Inflammatory macrophage treated with lipopolysaccharide for 4 hours (primary cell): ENCODE results near the gene HDHD5.

Experiments used
- DNase-seq: peaks from one replicate; pipeline ENCODE4 v3.0.0-alpha.2; 2020

Gene HDHD5

GRCh38 chr22:17158568-17159503, at the start of gene HDHD5:
HDHD5 (minus strand) TSS chr22:17159277; CDS start chr22:17159251, 26 bp downstream.
- peak; percentile 93 for DNase-seq

GRCh38 chr22:17205432-17205831, 46.4 kb upstream of the HDHD5 start:
- peak; percentile 28 for DNase-seq

DNA sequence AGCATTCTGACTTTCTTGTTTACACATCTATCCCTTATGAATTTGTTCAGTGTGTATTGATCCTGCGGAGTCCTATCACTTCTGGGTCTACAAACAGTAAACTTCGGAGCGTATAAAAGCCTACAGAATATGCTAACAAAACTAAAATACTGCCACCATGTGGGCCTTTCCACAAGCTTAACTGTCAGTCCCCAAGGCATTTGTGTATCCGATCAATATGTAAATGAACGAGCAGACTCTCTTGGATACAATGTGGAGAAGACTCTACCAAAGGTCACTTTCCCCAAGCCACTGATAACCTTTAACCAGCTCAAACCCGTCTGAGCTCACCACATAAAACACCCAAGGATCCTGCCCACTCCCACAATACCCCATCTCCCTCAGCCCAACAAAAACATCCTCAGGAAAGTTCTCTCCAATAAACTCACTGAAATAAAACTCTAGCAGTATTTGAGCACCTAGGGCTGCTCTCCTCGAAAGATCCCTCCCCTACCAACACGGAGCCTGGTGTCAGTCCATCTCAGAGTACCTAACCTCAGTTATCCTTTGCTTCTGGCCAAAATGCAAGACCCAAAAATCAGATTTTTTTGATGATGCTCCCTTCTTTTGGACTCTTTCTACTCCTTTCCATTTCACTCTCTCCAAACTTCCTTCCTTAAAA, 42.3 kb upstream of the HDHD5 start:
- DNase-seq = no peak

GRCh38 chr22:17199003-17199731, 40.1 kb upstream of the HDHD5 start:
- DNase-seq = peak; percentile 34

DNA sequence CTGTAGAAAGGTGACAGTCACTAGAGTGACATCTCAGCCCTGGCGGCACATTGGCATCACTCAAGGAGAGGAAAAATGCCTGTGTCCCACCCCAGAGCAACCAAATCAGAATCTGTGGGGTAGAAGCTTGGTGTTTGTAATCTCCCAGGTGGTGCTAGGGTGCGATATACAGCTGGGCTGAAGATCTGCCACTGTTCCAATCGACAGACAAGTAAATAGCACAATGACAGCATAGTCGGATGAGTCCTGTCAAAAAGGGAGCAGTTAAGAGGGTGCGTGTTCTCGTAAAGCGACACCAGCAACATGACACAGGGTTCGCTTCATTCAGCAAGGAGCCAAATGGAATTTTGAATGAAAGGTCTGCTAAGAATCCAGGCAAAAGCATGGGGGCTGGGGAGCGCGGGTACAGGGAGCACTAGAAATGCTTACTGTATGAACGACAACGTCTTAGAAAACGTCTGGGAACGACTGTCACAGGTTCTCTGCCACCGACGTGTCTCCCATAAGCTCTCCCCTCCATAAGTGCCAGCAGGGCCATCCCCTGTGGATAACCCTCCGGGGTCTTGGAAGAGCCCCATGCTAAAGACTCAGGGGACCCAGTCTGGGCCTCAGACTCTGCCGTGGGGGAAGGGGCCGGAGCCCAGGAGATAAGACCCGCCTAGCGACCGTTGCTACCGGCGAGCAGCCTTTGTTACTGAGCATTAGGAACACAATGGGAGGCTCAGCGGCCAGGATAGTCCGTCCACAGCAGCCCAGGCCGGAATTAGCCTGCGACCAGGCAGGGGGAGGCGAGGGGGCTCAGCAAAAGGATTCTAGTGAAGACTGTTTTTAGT, 39.3 kb upstream of the HDHD5 start:
- DNase-seq = no peak

- no peak for DNase-seq
These were observed 35.1 kb upstream of the HDHD5 start for GRCh38 chr22:17194213-17194612.

DNA sequence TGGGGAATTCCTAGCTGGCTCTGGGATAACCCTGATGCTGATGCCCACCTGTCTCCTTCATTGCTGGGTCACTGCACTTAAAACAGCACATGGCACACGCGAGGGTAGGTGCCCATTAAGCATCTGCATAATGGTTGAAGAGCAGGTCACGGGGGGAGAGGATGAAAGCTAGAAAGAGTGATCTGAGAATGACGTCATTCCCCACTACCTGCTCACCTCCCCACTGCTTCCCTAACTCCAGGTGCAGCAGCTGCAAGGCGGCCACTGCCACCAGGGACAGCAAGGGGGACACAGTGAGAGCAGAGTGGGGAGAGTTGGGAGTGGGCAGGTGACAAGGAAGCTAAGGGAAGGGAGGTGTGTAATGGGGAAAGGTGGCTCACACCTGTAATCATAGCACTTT, 33.1 kb upstream of the HDHD5 start:
- no peak for DNase-seq

- no peak for DNase-seq
These were observed 32.2 kb upstream of the HDHD5 start for GRCh38 chr22:17191163-17191784.

DNA sequence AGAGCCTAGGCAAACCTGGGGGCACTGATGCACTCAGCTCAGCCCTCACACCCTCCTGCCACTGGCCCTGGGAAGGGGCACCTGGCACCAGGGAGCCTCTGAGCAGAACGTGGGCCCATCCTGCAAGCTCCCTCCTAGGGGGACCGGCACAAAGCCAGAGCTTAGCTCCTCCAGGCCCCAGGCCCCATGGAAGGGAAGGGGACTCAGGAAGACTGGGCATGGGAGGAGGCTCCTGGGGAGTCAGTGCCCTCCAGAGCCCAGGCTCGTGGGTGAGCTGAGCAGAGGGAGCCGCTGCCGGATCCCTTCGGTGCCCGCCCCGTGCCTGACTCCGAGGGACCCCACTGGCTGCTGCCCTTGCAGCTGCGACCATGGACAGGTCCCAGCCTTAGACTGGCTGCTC, 31.6 kb upstream of the HDHD5 start:
- no peak for DNase-seq

GRCh38 chr22:17176715-17177114, 17.6 kb upstream of the HDHD5 start:
- no peak for DNase-seq

GRCh38 chr22:17172029-17172833, 13.2 kb upstream of the HDHD5 start:
- DNase-seq = no peak

- DNase-seq = peak; percentile 89
These were observed 12.3 kb upstream of the HDHD5 start for GRCh38 chr22:17171153-17172028.

DNA sequence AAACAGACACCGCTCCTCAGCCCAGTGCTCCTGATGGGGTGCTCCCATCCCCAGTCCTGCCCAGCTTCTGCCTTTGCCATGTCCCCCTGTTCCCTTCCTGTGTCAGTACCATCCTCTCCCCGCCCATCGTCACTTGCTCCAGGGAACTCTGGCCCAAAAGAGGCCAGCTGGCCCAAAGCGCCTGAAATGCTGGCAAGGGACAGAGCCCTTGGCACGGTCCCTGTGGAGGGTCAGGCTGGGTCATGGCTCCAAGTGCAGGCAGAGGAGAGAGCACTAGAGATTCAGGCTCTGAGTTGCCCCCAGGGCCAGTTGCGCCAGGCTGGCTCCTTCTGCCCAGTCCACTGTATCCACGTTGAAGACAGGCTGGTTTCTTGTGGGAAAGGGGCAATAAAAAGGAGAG, 8.4 kb upstream of the HDHD5 start:
- no peak for DNase-seq

DNA sequence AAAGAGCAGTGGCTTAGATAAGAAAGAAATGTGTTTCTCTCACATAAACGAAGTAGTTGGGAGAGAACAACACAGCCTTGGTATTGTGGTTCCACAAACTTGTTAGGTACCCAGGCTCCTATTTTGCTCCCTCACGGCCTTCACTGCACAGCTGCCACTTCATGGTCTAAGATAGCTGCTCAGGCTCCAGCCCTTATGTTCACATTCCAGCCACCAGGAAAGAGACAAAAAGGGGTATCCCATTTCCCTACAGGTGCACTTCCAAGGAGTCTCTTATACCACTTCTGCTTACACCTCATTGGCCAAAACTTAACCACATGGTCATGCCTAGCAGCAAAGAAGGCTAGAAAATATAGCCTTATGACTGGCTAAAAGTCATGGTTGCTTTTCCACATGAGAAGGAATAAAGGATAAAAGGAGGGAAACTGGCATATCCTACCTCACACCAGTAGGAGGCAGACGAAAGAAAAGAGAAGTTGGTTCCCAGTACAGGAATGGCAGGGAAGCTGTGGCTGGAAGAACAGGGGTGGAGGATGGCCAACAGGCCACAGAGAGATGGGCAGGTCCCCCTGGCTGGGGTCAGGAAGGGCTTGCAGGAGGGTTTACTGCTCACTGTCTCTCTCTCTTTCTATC, 5.4 kb upstream of the HDHD5 start:
- DNase-seq = peak; percentile 19

- DNase-seq = no peak
These were observed 3.7 kb upstream of the HDHD5 start for GRCh38 chr22:17162731-17163130.

DNA sequence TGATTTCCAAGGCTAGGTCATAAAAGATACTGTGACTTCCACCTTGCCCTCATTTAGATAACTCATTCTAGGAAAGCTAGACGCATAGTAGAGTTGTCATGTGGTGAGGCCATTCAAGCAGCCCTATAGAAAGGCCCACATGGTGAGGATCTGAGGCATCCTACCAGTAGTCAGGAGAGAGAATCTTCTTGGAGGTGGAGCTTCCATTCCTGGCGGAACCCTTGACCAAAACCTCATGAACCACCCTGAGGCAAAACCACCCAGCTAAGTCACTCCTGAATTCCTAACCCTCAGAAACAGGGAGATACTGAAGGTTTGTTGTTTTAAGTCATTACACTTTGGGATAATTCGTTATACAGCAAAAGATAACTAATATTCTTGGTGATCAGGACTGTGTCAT, 2.9 kb upstream of the HDHD5 start:
- no peak for DNase-seq

GRCh38 chr22:17159504-17159951, 451 bp upstream of the HDHD5 start:
- DNase-seq = peak; percentile 26

DNA sequence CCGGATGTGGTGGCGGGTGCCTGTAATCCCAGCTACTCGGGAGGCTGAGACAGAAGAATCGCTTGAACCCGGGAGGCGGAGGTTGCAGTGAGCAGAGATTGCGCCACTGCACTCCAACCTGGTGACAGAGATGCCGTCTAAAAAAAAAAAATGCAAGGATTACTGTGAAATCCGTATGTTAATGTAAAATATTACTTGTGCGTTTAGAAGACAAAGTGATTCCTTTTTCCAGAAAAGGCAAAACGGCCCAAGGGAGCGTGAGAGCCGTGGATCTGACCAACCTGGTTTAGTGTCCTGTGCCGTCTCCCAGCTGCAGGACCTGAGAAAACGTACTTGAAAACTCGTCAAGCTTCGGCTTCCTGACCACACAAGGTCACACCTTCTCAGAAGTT, 905 bp downstream of the HDHD5 start:
- no peak for DNase-seq

DNA sequence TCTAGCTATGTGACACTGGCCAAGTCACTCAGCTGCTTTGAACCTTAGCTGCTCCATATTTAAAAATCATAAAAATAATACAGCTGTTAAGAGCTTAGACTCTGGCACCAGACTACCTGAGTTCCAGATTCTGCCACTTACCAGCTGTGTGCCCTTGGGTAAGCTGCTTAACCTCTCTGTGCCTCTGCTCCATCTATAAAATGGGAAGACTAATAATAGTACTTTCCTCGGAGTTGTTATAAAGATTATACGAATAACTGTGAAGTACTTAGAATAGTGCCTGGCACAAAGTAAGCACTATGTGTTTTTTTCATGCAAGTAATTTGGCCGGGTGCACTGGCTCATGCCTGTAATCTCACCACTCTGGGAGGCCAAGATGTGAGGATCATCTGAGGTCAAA, 1.4 kb downstream of the HDHD5 start:
- no peak for DNase-seq

DNA sequence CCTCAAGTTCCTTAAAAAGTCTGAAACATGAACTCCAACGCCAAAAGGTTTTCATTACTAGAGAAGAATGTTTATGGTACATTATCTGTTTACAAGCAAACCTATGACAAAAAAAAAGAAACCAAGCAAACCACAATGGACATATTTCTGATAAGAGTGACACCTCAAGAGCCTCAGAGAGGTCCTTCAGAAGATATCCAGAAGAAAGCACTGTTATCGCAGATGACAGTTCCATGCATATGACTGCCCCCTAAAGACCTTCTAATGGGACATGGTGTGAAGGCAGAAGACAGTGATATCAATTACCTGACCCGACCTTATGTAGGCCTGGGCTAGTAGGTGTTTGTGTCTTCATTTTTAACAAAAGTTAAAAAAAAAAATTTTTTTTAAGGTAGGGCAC, 3.1 kb downstream of the HDHD5 start:
- no peak for DNase-seq
